Neural cell (in vitro differentiated cells): ENCODE results near the gene ARID1B. TPM values are rescaled to one million over a fixed set of nuclear protein-coding genes. Genes with fewer than 3 reads are reported as not detected.

ENCODE experiments used
- H2AFZ ChIP-seq: fragments of 200-600, 300-800 bp; sonication (generic), shearing (Covaris generic); 2 replicates; pipeline ENCODE4 v1.6.0; 2014; ENCODE audit warnings: low read depth, mild to moderate bottlenecking, antibody characterized with exemption, low read length, moderate library complexity
- H3F3A ChIP-seq: fragments of 200-600 bp; shearing (Covaris generic); 2 replicates; pipeline ENCODE4 v1.6.1; 2016; ENCODE audit warnings: mild to moderate bottlenecking, moderate library complexity, mixed read lengths, antibody characterized with exemption, low read length; ENCODE audit not compliant: insufficient read depth, poor library complexity, severe bottlenecking
- H3K27ac ChIP-seq: fragments of 200-600, 300-800 bp; sonication (generic), shearing (Covaris generic); 2 replicates; pipeline ENCODE4 v1.5.1; 2014; ENCODE audit warnings: mild to moderate bottlenecking, low read length, moderate library complexity
- H3K27me3 ChIP-seq: fragments of 300-800, 200-600 bp; sonication (generic), shearing (Covaris generic); 2 replicates; pipeline ENCODE4 v1.6.0; 2014; ENCODE audit warnings: mild to moderate bottlenecking, low read depth, low read length, moderate library complexity; ENCODE audit not compliant: insufficient read depth
- H3K36me3 ChIP-seq: fragments of 300-800, 200-600 bp; sonication (generic), shearing (Covaris generic); 2 replicates; pipeline ENCODE4 v1.5.1; 2014; ENCODE audit warnings: mild to moderate bottlenecking, antibody characterized with exemption, low read length, moderate library complexity; ENCODE audit not compliant: insufficient read depth
- H3K4me2 ChIP-seq: fragments of 300-800, 200-600 bp; sonication (generic), shearing (Covaris generic); 2 replicates; pipeline ENCODE4 v1.6.0; 2014; ENCODE audit warnings: mild to moderate bottlenecking, low read length
- H3K4me3 ChIP-seq: fragments of 300-800, 200-600 bp; sonication (generic), shearing (Covaris generic); 2 replicates; pipeline ENCODE4 v1.5.1; 2014; ENCODE audit warnings: mild to moderate bottlenecking, low read length, moderate library complexity
- H3K79me2 ChIP-seq: fragments of 200-600 bp; shearing (Covaris generic); replicated peaks from 2 replicates; pipeline ENCODE4 v1.6.0; 2014; ENCODE audit warnings: mild to moderate bottlenecking, low read length, moderate library complexity; ENCODE audit not compliant: insufficient read depth
- H3K9ac ChIP-seq: fragments of 300-800, 200-600 bp; sonication (generic), shearing (Covaris generic); 2 replicates; pipeline ENCODE4 v1.6.1; 2016; ENCODE audit warnings: mild to moderate bottlenecking, low read length, mixed read lengths
- H3K9me2 ChIP-seq: fragments of 200-600 bp; shearing (Covaris generic); 2 replicates; pipeline ENCODE4 v1.6.1; 2016; ENCODE audit warnings: mild to moderate bottlenecking, low read length, mixed read lengths; ENCODE audit not compliant: insufficient read depth
- H3K9me3 ChIP-seq: fragments of 200-600, 300-800 bp; sonication (generic), shearing (Covaris generic); 2 replicates; pipeline ENCODE4 v1.6.1; 2016; ENCODE audit warnings: mild to moderate bottlenecking, mixed run types, low read length, moderate library complexity, mixed read lengths
- H4K20me1 ChIP-seq: fragments of 200-600 bp; shearing (Covaris generic); 2 replicates; pipeline ENCODE4 v1.6.1; 2016; ENCODE audit warnings: mild to moderate bottlenecking, mixed run types; ENCODE audit not compliant: insufficient read depth
- EP300 ChIP-seq: fragments of 450-650 bp; conservative IDR thresholded peaks from 2 replicates; pipeline ENCODE4 v1.6.1; 2014; ENCODE audit warnings: antibody characterized with exemption, mild to moderate bottlenecking, moderate library complexity; ENCODE audit not compliant: poor library complexity, severe bottlenecking
- EZH2 ChIP-seq: fragments of 200-600, 300-800 bp; shearing (Covaris generic), sonication (generic); IDR thresholded peaks from 2 replicates; pipeline ENCODE4 v1.6.1; 2014; ENCODE audit warnings: antibody characterized with exemption, low read length, borderline replicate concordance, mild to moderate bottlenecking; ENCODE audit not compliant: insufficient read depth, poor library complexity, severe bottlenecking
- MXI1 ChIP-seq: fragments of 450-650 bp; conservative IDR thresholded peaks from 2 replicates; pipeline ENCODE4 v1.6.1; 2014; ENCODE audit warnings: antibody characterized with exemption, mild to moderate bottlenecking; ENCODE audit not compliant: poor library complexity, severe bottlenecking
- POLR2AphosphoS5 ChIP-seq: IDR thresholded peaks from 2 replicates; pipeline ENCODE4 v1.6.1; 2012
- RAD21 ChIP-seq: fragments of 450-650 bp; conservative IDR thresholded peaks from 2 replicates; pipeline ENCODE4 v1.6.1; 2014; ENCODE audit warnings: antibody characterized with exemption, mild to moderate bottlenecking, moderate library complexity
- SMC3 ChIP-seq: fragments of 450-650 bp; conservative IDR thresholded peaks from 2 replicates; pipeline ENCODE4 v1.6.1; 2014; ENCODE audit warnings: antibody characterized with exemption, mild to moderate bottlenecking, moderate library complexity; ENCODE audit not compliant: poor library complexity
- TAF1 ChIP-seq: IDR thresholded peaks from 2 replicates; pipeline ENCODE4 v1.6.1; 2012; ENCODE audit warnings: low read depth
- polyA plus RNA-seq: library from polyadenylated mRNA; depleted of rRNA; stranded (reverse); fragments of >200 nt; gene quantifications from 2 replicates; pipeline ENCODE4 v1.2.3, GENCODE V29; 2014
- TF ChIP-seq, protein P1 (sequence below): IDR thresholded peaks from 2 replicates; pipeline ENCODE4 v1.6.1; 2012; ENCODE audit warnings: borderline replicate concordance
- TF ChIP-seq, protein P2 (sequence below): fragments of 450-650 bp; IDR thresholded peaks from 2 replicates; pipeline ENCODE4 v1.5.1; 2014; ENCODE audit warnings: antibody characterized with exemption, mild to moderate bottlenecking, moderate library complexity; ENCODE audit not compliant: poor library complexity, severe bottlenecking

Gene ARID1B
- polyA plus RNA-seq, 1 donor from 2014 or later, result 35.0 TPM

DNA sequence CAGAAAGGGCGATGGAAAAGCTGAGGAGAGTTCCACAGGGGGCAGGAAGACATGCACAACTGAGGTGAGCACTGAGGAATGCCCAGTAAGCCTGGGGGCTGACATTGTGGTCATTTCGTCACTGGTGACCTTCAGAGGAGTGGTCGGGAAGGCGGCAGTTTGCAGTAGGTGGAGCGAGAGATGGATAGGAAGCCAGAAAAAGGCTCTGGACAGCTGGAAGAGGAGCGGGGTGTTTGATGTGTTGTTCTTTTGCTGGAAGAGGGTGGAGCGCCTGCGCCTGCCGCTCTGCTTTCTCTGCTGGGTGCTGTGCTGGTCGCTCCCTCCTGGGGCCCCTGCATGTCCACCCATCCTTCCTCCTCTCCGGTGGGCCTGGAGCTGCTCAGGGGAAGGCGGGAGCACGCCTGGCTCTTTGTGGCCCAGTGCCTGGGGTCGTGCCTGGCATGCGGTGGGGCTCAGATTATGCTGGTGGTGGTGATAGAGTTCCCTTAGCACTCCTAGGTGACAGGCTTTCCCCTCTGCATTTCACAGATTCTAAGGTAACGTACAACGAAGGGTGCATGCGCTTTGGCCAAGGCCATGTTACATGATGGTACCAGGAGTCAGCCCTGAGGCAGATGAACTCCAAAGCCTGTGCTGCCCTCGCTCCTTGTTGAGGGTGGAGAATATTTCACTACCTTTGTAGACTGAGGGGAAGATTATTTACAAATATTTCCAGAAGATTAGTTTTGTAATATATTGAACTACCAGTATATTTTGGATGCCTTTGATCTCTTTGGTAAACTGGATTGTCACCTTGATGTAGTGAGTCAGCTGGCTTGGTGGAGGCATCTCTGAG, 20.9 kb downstream of the ARID1B start:
- H2AFZ ChIP-seq, result no peak overlapping the region
- H3F3A ChIP-seq, result no peaks in the 10 kb centered on the region
- peaks cover 74% of the 10 kb centered on the region for H3K79me2 ChIP-seq
- no peak overlapping the region for H3K4me2 ChIP-seq
- H3K36me3 ChIP-seq, result no peaks in the 10 kb centered on the region
- H3K27me3 ChIP-seq, result no peaks in the 10 kb centered on the region
- H3K9me3 ChIP-seq, result no peaks in the 10 kb centered on the region
- TF ChIP-seq EZH2 (no peak), POLR2AphosphoS5 (no peak), EP300 (no peak), TAF1 (no peak), RAD21 (no peak)
- TF ChIP-seq, protein P1, sequence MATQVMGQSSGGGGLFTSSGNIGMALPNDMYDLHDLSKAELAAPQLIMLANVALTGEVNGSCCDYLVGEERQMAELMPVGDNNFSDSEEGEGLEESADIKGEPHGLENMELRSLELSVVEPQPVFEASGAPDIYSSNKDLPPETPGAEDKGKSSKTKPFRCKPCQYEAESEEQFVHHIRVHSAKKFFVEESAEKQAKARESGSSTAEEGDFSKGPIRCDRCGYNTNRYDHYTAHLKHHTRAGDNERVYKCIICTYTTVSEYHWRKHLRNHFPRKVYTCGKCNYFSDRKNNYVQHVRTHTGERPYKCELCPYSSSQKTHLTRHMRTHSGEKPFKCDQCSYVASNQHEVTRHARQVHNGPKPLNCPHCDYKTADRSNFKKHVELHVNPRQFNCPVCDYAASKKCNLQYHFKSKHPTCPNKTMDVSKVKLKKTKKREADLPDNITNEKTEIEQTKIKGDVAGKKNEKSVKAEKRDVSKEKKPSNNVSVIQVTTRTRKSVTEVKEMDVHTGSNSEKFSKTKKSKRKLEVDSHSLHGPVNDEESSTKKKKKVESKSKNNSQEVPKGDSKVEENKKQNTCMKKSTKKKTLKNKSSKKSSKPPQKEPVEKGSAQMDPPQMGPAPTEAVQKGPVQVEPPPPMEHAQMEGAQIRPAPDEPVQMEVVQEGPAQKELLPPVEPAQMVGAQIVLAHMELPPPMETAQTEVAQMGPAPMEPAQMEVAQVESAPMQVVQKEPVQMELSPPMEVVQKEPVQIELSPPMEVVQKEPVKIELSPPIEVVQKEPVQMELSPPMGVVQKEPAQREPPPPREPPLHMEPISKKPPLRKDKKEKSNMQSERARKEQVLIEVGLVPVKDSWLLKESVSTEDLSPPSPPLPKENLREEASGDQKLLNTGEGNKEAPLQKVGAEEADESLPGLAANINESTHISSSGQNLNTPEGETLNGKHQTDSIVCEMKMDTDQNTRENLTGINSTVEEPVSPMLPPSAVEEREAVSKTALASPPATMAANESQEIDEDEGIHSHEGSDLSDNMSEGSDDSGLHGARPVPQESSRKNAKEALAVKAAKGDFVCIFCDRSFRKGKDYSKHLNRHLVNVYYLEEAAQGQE, result no peak
- TF ChIP-seq, protein P2, sequence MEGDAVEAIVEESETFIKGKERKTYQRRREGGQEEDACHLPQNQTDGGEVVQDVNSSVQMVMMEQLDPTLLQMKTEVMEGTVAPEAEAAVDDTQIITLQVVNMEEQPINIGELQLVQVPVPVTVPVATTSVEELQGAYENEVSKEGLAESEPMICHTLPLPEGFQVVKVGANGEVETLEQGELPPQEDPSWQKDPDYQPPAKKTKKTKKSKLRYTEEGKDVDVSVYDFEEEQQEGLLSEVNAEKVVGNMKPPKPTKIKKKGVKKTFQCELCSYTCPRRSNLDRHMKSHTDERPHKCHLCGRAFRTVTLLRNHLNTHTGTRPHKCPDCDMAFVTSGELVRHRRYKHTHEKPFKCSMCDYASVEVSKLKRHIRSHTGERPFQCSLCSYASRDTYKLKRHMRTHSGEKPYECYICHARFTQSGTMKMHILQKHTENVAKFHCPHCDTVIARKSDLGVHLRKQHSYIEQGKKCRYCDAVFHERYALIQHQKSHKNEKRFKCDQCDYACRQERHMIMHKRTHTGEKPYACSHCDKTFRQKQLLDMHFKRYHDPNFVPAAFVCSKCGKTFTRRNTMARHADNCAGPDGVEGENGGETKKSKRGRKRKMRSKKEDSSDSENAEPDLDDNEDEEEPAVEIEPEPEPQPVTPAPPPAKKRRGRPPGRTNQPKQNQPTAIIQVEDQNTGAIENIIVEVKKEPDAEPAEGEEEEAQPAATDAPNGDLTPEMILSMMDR, result no peak
- peaks cover 6% of the 10 kb centered on the region for H4K20me1 ChIP-seq
- no peaks in the 10 kb centered on the region for H3K9me2 ChIP-seq
- no peak overlapping the region for H3K9ac ChIP-seq
- H3K27ac ChIP-seq, result no peak overlapping the region
- no peak overlapping the region for H3K4me3 ChIP-seq

DNA sequence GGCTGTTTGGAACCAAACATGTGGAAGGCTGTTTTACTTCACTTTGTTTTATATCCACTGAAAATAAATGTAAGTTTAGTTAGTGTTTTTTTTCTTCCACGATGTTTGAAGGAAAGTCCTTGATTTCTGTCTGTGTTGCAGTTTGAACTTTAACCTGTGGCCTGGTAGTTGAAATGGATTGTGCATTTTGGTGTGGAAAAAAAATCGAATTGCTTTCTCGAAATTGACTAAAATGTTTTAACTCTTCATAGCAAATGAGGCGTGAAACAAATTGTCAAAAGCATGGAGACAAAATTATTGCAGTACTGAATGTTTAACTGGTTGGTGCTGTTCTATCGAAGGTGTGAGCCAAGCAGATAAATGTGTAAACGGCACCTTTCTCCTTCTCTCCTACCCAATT, 24.5 kb downstream of the ARID1B start:
- Histone ChIP-seq H2AFZ (no peak overlapping the region), H4K20me1 (peaks cover 9% of the 10 kb centered on the region), H3K4me3 (no peak overlapping the region), H3K36me3 (no peaks in the 10 kb centered on the region), H3K9me2 (no peaks in the 10 kb centered on the region), H3K9me3 (no peaks in the 10 kb centered on the region), H3K27me3 (no peaks in the 10 kb centered on the region), H3K27ac (no peak overlapping the region), H3K9ac (no peak overlapping the region), H3K79me2 (peaks cover 84% of the 10 kb centered on the region), H3F3A (no peaks in the 10 kb centered on the region), H3K4me2 (no peak overlapping the region)
- TF ChIP-seq EZH2, result no peak
- TF ChIP-seq EP300, result no peak
- TF ChIP-seq RAD21, result no peak
- TF ChIP-seq, protein P1, result no peak
- TF ChIP-seq MXI1, result no peak
- TF ChIP-seq, protein P2, result no peak
- no peak for TF ChIP-seq SMC3
- no peak for TF ChIP-seq TAF1
- TF ChIP-seq POLR2AphosphoS5, result no peak
